Suprapubic skin (tissue), 4 donors: ENCODE results near the gene FANK1.

Experiments used
- EP300 ChIP-seq: sonication (generic); formaldehyde crosslinking; IDR thresholded peaks from one replicate; pipeline ENCODE4 v1.6.1; 2017; ENCODE audit warnings: antibody characterized with exemption
- POLR2AphosphoS5 ChIP-seq, 3 donors: sonication (generic); formaldehyde crosslinking; IDR thresholded peaks; one replicate each; pipeline ENCODE4 v1.6.1; 2017; ENCODE audit warnings: antibody characterized with exemption in 3 of 3
- TF ChIP-seq, protein P1 (sequence below), 2 donors: fragments of 200-600 bp in 1 of 2; fragments of 450-650 bp in 1 of 2; sonication (generic) in 1 of 2; IDR thresholded peaks; one replicate each; pipeline ENCODE4 v1.5.1; 2016 to 2019; ENCODE audit warnings: antibody characterized with exemption in 2 of 2, mild to moderate bottlenecking in 1 of 2, moderate library complexity in 1 of 2

DNA sequence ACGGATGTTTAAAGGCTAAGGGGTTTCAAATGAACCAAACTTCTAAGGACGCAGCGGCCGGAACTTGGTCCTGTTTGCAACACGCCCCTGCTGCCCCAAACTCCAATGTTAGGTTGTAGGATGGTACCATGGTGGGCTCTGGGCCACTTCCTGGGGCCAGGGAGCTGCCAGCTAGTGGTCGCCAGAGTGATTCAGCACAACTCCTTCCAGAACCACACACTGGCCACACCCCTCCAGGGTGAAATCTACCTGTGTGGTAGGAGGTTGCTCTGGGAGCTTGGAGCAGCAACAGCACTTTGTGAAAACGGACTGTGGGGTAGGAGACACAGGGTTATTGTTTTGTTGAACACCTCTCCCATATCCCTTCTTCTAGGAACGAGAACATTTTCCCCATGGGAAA is 161.1 kb downstream of the FANK1 start:
- TF ChIP-seq EP300 = no peak
- TF ChIP-seq, protein P1, sequence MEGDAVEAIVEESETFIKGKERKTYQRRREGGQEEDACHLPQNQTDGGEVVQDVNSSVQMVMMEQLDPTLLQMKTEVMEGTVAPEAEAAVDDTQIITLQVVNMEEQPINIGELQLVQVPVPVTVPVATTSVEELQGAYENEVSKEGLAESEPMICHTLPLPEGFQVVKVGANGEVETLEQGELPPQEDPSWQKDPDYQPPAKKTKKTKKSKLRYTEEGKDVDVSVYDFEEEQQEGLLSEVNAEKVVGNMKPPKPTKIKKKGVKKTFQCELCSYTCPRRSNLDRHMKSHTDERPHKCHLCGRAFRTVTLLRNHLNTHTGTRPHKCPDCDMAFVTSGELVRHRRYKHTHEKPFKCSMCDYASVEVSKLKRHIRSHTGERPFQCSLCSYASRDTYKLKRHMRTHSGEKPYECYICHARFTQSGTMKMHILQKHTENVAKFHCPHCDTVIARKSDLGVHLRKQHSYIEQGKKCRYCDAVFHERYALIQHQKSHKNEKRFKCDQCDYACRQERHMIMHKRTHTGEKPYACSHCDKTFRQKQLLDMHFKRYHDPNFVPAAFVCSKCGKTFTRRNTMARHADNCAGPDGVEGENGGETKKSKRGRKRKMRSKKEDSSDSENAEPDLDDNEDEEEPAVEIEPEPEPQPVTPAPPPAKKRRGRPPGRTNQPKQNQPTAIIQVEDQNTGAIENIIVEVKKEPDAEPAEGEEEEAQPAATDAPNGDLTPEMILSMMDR (IDR thresholded peaks at IDR 0.05) = no peak
- TF ChIP-seq POLR2AphosphoS5 (IDR thresholded peaks at IDR 0.05) = no peak
